HEK293 (cell line): Measurements from ENCODE around the gene LHFPL6.

ENCODE experiments used
- CTCF ChIA-PET: fragments of 350-600 bp; formaldehyde crosslinking; extraction: SDS; loops from one replicate; lab custom pipeline; 2021; ENCODE audit warnings: antibody characterized with exemption; lab: Yijun Ruan, JAX
- POLR2A ChIA-PET: fragments of 300-600 bp; formaldehyde crosslinking; extraction: SDS; loops from one replicate; lab custom pipeline; 2020; ENCODE audit warnings: antibody characterized with exemption, inconsistent platforms; lab: Yijun Ruan, JAX
- H3K27ac ChIP-seq: fragments of 200-500 bp; sonication (Bioruptor generic); 2 replicates; pipeline ENCODE4 v1.5.1; 2014; ENCODE audit warnings: low read depth, low read length, control low read depth, inconsistent platforms; ENCODE audit errors: extremely low read depth
- H3K36me3 ChIP-seq, 2 experiments: fragments of 200-500 bp in 1 of 2; sonication (Bioruptor generic) in 1 of 2; 1 replicate in 1 of 2; 2 replicates in 1 of 2; pipeline ENCODE4 v1.5.1; 2014 to 2017; ENCODE audit warnings: inconsistent platforms in 2 of 2, low read length in 2 of 2; ENCODE audit not compliant: control insufficient read depth in 2 of 2, insufficient read depth in 1 of 2
- H3K4me1 ChIP-seq: fragments of 200-500 bp; sonication (Bioruptor generic); 2 replicates; pipeline ENCODE4 v1.5.1; 2014; ENCODE audit warnings: mild to moderate bottlenecking, low read length, inconsistent platforms; ENCODE audit not compliant: control insufficient read depth, insufficient read depth
- H3K4me3 ChIP-seq: 2 replicates; pipeline ENCODE4 v1.5.1; 2011; ENCODE audit warnings: low read depth, mild to moderate bottlenecking, control low read depth, low read length, moderate library complexity
- H3K9me3 ChIP-seq: fragments of 200-500 bp; sonication (Bioruptor generic); 2 replicates; pipeline ENCODE4 v1.5.1; 2014; ENCODE audit warnings: low read depth, low read length, inconsistent platforms; ENCODE audit not compliant: control insufficient read depth, insufficient read depth
- KLF10 ChIP-seq: fragments of 450-650 bp; IDR thresholded peaks from 2 replicates; pipeline ENCODE4 v1.5.1; 2018; ENCODE audit warnings: missing biosample characterization, mild to moderate bottlenecking, missing genetic modification characterization
- KLF7 ChIP-seq: fragments of 450-650 bp; formaldehyde crosslinking; IDR thresholded peaks from 2 replicates; pipeline ENCODE4 v1.5.1; 2016; ENCODE audit warnings: missing biosample characterization, missing genetic modification characterization, borderline replicate concordance
- KLF8 ChIP-seq: fragments of 450-650 bp; formaldehyde crosslinking; IDR thresholded peaks from 2 replicates; pipeline ENCODE4 v1.5.1; 2016; ENCODE audit warnings: missing biosample characterization, missing genetic modification characterization
- PRDM6 ChIP-seq: fragments of 450-650 bp; formaldehyde crosslinking; IDR thresholded peaks from 2 replicates; pipeline ENCODE4 v1.5.1; 2017; ENCODE audit warnings: missing biosample characterization, missing genetic modification characterization
- ZBTB21 ChIP-seq: fragments of 450-650 bp; formaldehyde crosslinking; IDR thresholded peaks from 2 replicates; pipeline ENCODE4 v1.5.1; 2017; ENCODE audit warnings: missing biosample characterization, missing genetic modification characterization
- ZBTB8A ChIP-seq: fragments of 450-650 bp; formaldehyde crosslinking; IDR thresholded peaks from 2 replicates; pipeline ENCODE4 v1.5.1; 2016; ENCODE audit warnings: missing biosample characterization, missing genetic modification characterization
- ZFP3 ChIP-seq: fragments of 450-650 bp; formaldehyde crosslinking; IDR thresholded peaks from 2 replicates; pipeline ENCODE4 v1.5.1; 2016; ENCODE audit warnings: low read depth, missing biosample characterization, missing genetic modification characterization
- ZNF121 ChIP-seq: fragments of 450-650 bp; formaldehyde crosslinking; IDR thresholded peaks from 2 replicates; pipeline ENCODE4 v1.5.1; 2016; ENCODE audit warnings: missing biosample characterization, missing genetic modification characterization
- ZNF133 ChIP-seq: fragments of 450-650 bp; formaldehyde crosslinking; IDR thresholded peaks from 2 replicates; pipeline ENCODE4 v1.5.1; 2016; ENCODE audit warnings: missing biosample characterization, missing genetic modification characterization
- ZNF169 ChIP-seq: fragments of 450-650 bp; formaldehyde crosslinking; IDR thresholded peaks from 2 replicates; pipeline ENCODE4 v1.5.1; 2016; ENCODE audit warnings: missing biosample characterization, missing genetic modification characterization
- ZNF18 ChIP-seq: fragments of 450-650 bp; formaldehyde crosslinking; IDR thresholded peaks from 2 replicates; pipeline ENCODE4 v1.5.1; 2016; ENCODE audit warnings: missing biosample characterization, missing genetic modification characterization
- ZNF211 ChIP-seq: fragments of 450-650 bp; formaldehyde crosslinking; IDR thresholded peaks from 2 replicates; pipeline ENCODE4 v1.5.1; 2016; ENCODE audit warnings: low read depth, missing biosample characterization, missing genetic modification characterization
- ZNF280D ChIP-seq: fragments of 450-650 bp; formaldehyde crosslinking; IDR thresholded peaks from 2 replicates; pipeline ENCODE4 v1.5.1; 2016; ENCODE audit warnings: missing biosample characterization, missing genetic modification characterization
- ZNF311 ChIP-seq: fragments of 450-650 bp; formaldehyde crosslinking; IDR thresholded peaks from 2 replicates; pipeline ENCODE4 v1.5.1; 2017; ENCODE audit warnings: missing biosample characterization, missing genetic modification characterization, borderline replicate concordance
- ZNF37A ChIP-seq: fragments of 450-650 bp; IDR thresholded peaks from 2 replicates; pipeline ENCODE4 v1.5.1; 2018; ENCODE audit warnings: missing biosample characterization, missing genetic modification characterization
- ZNF391 ChIP-seq: fragments of 450-650 bp; formaldehyde crosslinking; IDR thresholded peaks from 2 replicates; pipeline ENCODE4 v1.5.1; 2016; ENCODE audit warnings: low read depth, missing biosample characterization, missing genetic modification characterization, borderline replicate concordance
- ZNF501 ChIP-seq: fragments of 450-650 bp; formaldehyde crosslinking; IDR thresholded peaks from 2 replicates; pipeline ENCODE4 v1.5.1; 2016; ENCODE audit warnings: missing biosample characterization, missing genetic modification characterization
- ZNF600 ChIP-seq: fragments of 450-650 bp; formaldehyde crosslinking; IDR thresholded peaks from 2 replicates; pipeline ENCODE4 v1.5.1; 2016; ENCODE audit warnings: missing biosample characterization, missing genetic modification characterization
- ZNF645 ChIP-seq: fragments of 450-650 bp; formaldehyde crosslinking; IDR thresholded peaks from 2 replicates; pipeline ENCODE4; 2016; ENCODE audit warnings: missing biosample characterization, missing genetic modification characterization
- TF ChIP-seq, protein P1 (sequence below): fragments of 450-650 bp; formaldehyde crosslinking; conservative IDR thresholded peaks from 2 replicates; pipeline ENCODE4 v1.5.1; 2016; ENCODE audit warnings: low read depth, missing biosample characterization, missing genetic modification characterization

LHFPL6 gene

GRCh38 chr13:39525506-39525905 is 77.5 kb downstream of the LHFPL6 start:
- CTCF ChIA-PET = no interaction called here
- H3K4me1 ChIP-seq = no peaks in the 10 kb centered on the region
- H3K27ac ChIP-seq = no peak overlapping the region
- no peaks in the 10 kb centered on the region for H3K36me3 ChIP-seq
- no peak for TF ChIP-seq ZNF280D
- no peak for TF ChIP-seq ZBTB8A (tag by site-specific recombination)
- no peak for TF ChIP-seq ZNF121 (tag by site-specific recombination)
- no peak for TF ChIP-seq ZNF391 (tag by site-specific recombination)
- no peak for TF ChIP-seq ZNF169 (tag by site-specific recombination)
- no peak for TF ChIP-seq ZFP3 (tag by site-specific recombination)
- TF ChIP-seq ZNF37A (tag by site-specific recombination) = no peak
- TF ChIP-seq ZNF501 (tag by site-specific recombination) = no peak
- no peak for TF ChIP-seq ZNF311 (tag by site-specific recombination)
- TF ChIP-seq, protein P1, sequence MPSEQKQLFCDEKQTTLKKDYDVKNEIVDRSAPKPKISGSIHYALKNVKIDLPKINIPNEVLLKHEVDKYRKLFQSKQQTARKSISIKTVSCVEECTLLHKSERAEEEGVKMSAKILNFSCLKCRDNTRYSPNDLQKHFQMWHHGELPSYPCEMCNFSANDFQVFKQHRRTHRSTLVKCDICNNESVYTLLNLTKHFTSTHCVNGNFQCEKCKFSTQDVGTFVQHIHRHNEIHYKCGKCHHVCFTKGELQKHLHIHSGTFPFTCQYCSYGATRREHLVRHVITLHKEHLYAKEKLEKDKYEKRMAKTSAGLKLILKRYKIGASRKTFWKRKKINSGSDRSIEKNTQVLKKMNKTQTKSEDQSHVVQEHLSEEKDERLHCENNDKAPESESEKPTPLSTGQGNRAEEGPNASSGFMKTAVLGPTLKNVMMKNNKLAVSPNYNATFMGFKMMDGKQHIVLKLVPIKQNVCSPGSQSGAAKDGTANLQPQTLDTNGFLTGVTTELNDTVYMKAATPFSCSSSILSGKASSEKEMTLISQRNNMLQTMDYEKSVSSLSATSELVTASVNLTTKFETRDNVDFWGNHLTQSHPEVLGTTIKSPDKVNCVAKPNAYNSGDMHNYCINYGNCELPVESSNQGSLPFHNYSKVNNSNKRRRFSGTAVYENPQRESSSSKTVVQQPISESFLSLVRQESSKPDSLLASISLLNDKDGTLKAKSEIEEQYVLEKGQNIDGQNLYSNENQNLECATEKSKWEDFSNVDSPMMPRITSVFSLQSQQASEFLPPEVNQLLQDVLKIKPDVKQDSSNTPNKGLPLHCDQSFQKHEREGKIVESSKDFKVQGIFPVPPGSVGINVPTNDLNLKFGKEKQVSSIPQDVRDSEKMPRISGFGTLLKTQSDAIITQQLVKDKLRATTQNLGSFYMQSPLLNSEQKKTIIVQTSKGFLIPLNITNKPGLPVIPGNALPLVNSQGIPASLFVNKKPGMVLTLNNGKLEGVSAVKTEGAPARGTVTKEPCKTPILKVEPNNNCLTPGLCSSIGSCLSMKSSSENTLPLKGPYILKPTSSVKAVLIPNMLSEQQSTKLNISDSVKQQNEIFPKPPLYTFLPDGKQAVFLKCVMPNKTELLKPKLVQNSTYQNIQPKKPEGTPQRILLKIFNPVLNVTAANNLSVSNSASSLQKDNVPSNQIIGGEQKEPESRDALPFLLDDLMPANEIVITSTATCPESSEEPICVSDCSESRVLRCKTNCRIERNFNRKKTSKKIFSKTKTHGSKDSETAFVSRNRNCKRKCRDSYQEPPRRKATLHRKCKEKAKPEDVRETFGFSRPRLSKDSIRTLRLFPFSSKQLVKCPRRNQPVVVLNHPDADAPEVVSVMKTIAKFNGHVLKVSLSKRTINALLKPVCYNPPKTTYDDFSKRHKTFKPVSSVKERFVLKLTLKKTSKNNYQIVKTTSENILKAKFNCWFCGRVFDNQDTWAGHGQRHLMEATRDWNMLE (tag by site-specific recombination) = no peak
- TF ChIP-seq ZNF133 = no peak
- no peak for TF ChIP-seq ZNF211 (tag by site-specific recombination)
- no peak for TF ChIP-seq KLF7 (tag by site-specific recombination)
- TF ChIP-seq ZNF645 = no peak
- TF ChIP-seq PRDM6 (tag by site-specific recombination) = no peak
- TF ChIP-seq KLF8 (tag by site-specific recombination) = no peak
- TF ChIP-seq ZNF600 (tag by site-specific recombination) = no peak
- no peak for TF ChIP-seq ZNF18 (tag by site-specific recombination)
- TF ChIP-seq ZBTB21 = no peak
- no peak for TF ChIP-seq KLF10 (tag by site-specific recombination)
- TF ChIP-seq, all 188 proteins: peak for 0
- Histone ChIP-seq H3K4me3 (no peak overlapping the region), H3K9me3 (no peaks in the 10 kb centered on the region)
- POLR2A ChIA-PET = no interaction called here
